CD4-positive, alpha-beta T cell treated with Interleukin-10 for 1 hour (primary cell): ENCODE data around the gene MUC2.
"Not testable (repeated sequence)": the region's sequence is repeated elsewhere in the genome, so short reads cannot be mapped to it uniquely, and the experiment has no call there.

Experiments used
- DNase-seq: peaks from one replicate; pipeline ENCODE4 v3.0.0-alpha.2; 2020

MUC2 gene

DNA sequence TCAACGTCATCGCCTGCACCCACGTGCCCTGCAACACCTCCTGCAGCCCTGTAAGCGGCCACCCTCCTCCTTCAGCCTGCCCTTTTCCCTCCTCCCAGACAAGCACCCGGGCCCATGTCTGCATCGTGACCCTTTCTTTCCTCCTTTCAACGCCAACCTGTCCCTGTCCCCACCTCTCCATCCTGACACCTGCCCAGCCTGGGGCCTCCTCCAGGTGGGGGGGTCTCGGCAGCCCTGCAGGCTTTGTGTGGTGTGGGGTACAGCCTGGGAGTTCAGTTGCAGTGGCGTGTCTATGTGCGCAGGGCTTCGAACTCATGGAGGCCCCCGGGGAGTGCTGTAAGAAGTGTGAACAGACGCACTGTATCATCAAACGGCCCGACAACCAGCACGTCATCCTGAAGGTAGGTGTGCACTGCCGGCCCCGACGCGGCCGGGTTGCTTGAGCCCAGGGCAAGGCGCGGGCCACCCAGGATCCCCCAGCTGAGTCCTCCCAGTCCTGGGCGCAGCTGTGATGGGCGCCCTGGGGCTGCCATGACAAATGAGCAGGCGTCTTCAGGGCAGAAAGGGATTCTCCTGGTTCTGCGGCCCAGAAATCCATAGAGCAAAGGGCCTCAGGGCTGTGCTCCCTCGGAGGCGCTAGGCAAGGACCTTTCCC is 33.7 kb downstream of the MUC2 start:
- no peak for DNase-seq

GRCh38 chr11:1109101-1109917 is 34.6 kb downstream of the MUC2 start:
- DNase-seq: no peak

- no peak for DNase-seq
Observed at GRCh38 chr11:1109918-1110705, 35.4 kb downstream of the MUC2 start.

GRCh38 chr11:1111545-1112212 is 37.0 kb downstream of the MUC2 start:
- no peak for DNase-seq

GRCh38 chr11:1112351-1113191 is 37.9 kb downstream of the MUC2 start:
- DNase-seq: no peak

GRCh38 chr11:1113405-1114201 is 38.9 kb downstream of the MUC2 start:
- DNase-seq: no peak

DNA sequence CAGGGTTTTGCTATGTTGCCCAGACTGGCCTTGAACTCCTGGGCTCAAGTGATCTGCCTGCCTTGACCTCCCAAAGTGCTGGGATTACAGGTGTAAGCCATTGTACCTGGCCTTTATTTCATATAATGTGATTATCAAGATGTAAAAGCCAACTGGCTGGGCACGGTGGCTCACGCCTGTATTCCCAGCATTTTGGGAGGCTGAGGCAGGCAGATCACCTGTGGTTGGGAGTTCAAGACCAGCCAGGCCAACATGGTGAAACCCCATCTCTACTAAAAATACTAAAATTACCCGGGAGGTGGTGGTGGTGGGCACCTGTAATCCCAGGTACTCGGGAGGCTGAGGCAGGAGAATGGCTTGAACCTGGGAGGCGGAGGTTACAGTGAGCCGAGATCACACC is 40.6 kb downstream of the MUC2 start:
- not testable (repeated sequence) for DNase-seq

- DNase-seq: no peak
Observed at GRCh38 chr11:1116104-1116503, 41.4 kb downstream of the MUC2 start.

DNA sequence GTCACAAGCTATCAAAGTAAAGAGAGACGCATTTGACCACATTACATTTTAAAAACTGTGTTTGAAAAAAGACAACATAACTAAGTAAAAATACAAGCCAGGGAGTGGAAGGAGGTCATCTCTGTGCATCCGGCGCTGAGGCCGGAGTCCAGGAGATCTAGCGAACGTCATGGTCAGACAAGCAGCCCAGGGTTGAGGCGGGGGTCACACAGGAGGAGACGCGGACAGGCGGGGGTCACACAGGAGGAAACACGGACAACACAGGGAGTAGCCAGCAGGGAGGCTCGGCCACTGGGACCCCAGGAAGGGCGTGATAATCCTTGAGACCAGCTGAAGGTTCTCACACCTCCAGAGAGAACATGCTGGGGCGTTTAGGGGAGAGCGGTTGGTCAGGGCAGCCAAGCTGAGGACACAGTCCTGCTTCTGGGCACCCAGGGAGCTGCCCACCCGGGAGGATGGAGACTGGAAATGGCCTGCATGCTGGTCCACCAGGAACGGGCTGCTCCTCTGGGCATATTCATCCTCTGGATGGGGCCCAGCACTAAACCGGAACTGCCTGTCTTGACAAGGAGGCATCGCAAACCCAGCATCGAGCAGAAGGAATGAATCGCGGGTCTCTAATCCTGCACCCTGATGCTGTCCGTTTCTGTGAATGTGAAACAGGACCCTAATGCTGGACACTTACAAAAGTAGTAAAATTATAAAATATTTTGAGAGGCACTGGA is 42.2 kb downstream of the MUC2 start:
- DNase-seq: no peak

GRCh38 chr11:1117992-1118391 is 43.3 kb downstream of the MUC2 start:
- no peak for DNase-seq

GRCh38 chr11:1118755-1119603 is 44.3 kb downstream of the MUC2 start:
- no peak for DNase-seq

DNA sequence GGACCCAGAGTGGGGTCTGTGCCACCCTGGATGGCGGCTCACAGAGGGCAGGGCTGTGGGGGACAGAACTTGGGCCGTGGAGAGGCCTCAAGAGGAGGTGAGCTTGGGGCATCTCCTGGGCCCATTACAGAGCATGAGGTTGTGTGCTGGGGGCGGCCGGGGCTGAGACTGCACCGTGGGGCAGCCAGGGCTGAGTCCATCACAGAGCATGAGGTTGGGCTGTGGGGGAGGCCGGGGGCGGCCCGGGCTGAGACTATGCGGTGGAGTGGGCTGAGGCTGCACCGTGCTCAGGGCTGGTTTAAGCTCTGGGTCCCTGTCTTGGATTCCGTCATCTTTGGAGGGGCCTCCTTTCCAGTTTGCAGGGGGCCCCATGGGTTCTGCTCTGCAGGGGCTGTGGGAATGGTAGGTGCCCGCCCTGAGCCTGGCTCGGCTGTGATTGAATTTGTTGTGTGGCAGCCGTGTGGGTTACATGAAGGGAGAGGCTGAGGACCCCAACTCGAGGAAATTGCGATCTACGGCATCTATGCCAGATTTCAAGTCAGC is 45.0 kb downstream of the MUC2 start:
- DNase-seq: no peak

GRCh38 chr11:1120532-1121330 is 46.1 kb downstream of the MUC2 start:
- DNase-seq: no peak

DNA sequence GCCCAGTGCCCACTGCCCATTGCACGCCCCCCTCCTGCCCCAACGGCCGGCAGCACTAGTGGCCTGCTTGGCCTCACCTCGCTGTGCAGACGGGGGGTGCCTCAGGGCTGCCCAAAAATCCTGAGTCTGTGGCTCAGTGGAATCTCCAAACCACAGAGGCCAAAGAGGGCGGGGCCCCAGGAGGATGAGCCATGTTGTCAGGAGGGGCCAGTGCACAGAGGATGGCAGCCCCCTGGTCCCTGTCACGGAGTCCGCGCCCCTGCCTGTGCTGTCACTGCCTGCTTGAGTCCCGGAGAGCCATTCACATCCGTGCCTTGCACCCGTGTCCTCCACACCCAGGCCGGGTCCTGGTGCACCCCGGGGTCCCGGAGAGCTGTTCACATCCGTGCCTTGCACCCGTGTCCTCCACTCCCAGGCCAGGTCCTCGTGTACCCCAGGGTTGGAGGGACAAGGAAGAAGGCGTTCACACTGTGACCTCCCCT is 46.7 kb downstream of the MUC2 start:
- no peak for DNase-seq

DNA sequence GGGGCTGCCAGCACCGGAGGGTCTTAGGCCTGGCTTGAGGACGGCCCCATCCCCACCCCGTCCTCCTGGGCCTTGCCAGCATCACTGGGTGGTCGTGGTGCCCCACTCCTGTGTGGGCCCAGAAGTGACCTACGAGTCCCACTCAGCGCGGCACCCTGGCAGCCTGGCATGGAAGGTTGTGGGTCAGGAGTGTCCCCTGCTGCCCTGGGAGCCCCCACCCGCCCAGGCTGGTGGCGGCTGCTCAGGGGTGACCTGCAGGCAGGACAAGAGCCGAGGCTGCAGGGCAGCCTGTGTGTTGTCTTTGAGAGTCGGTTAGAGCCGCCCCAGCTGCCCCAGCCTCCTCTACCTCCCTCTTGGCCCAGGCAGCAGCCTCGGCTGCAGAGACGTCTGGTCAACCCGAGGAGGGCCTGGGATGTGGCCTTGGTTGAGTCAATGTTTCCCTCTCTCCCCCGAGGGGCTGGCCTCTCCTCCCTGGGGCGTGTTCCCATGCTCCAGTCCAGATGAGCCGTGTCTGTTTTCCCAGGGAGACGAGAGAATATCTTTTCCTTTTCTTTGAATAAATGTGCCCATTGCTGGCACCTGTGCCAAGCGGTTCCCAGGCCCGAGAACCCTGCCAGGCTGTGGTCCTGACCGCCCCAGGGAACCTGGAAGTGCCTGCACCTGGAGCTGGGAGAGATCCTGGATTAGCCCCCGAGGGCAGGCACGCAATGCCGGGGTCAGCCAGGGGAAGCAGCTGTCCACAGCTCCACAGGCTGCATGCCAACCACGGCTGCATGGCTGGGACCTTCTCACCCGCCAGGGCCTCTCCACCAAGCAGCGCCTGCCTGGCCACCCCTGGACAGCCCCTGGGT is 47.4 kb downstream of the MUC2 start:
- DNase-seq: no peak

DNA sequence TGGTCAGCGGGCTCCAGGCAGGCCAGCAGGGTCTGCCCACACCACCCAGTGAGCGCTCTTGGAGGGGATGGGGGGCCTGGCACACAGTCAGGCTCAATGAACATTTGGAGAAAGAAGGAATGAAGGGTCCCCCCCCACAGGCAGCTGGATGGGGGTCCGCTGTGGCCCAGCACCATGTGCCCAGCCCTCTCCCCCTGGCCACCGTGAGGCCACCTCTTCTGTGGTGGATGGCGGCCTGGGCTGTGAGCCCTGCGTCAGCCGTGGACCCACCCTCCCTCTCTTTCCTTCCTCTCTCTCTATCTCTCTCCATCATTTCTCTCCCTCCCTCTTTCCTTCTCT is 48.0 kb downstream of the MUC2 start:
- DNase-seq: no peak

DNA sequence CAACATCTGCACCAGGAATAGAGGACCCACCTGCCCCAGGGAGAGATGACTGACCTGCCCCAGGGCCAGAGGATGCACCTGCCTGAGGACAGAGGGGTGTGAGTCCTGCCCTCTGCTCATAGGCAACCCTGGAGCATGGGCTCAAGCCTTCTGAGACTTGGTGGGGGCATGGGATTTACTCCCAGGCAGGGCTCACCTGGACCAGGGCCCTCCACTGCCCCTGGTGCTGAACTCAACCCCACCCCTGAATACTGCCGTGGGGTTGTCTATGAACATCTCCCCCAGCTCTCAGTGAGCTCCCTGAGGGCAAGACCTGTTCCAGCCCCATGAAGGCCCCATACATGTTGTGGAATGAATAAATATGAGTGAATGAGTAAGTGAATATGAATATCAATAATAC is 49.3 kb downstream of the MUC2 start:
- DNase-seq: no peak
